ENCODE data around the gene LMNA. TPM values are rescaled to one million over a fixed set of nuclear protein-coding genes. Genes with fewer than 3 reads are reported as not detected.
A peak's percentile ranks its signal among the peaks of the same experiment; 100 is the strongest.
"Not testable (repeated sequence)": the region's sequence is repeated elsewhere in the genome, so short reads cannot be mapped to it uniquely, and the experiment has no call there.

Gene LMNA
- total RNA-seq, 1 donor from 2014 or later = 235 TPM

GRCh38 chr1:156114919-156115513 is 505 bp downstream of the LMNA start:
- no peak for TF ChIP-seq CTCF (IDR thresholded peaks at IDR 0.05)
- Histone ChIP-seq H3K27ac (peak overlapping the region; percentile 97), H3K4me3 (peak overlapping the region; percentile 93), H3K27me3 (no peaks in the 10 kb centered on the region), H3K9me3 (no peaks in the 10 kb centered on the region), H3K4me1 (peaks cover 41% of the 10 kb centered on the region), H3K36me3 (no peaks in the 10 kb centered on the region)
- ATAC-seq (peak; percentile 50), DNase-seq (peak; percentile 80)
- intact Hi-C loops (cut with DNase I) = no loop called here

GRCh38 chr1:156115514-156116374 is 1.2 kb downstream of the LMNA start:
- ATAC-seq = peak; percentile 52
- intact Hi-C loops (cut with DNase I) = no loop called here

GRCh38 chr1:156116731-156117130 is 2.2 kb downstream of the LMNA start:
- DNase-seq; H3K27me3 ChIP-seq; H3K36me3 ChIP-seq; ATAC-seq; H3K9me3 ChIP-seq; intact Hi-C loops (cut with DNase I): not testable (repeated sequence)
- peak overlapping the region; percentile 93 for H3K4me3 ChIP-seq
- H3K27ac ChIP-seq = peak overlapping the region; percentile 97
- peaks cover 58% of the 10 kb centered on the region for H3K4me1 ChIP-seq

More at GRCh38 chr1:156115514-156116374, 1.2 kb downstream of the LMNA start:
- Histone ChIP-seq H3K4me1 (peaks cover 49% of the 10 kb centered on the region), H3K36me3 (no peaks in the 10 kb centered on the region), H3K27me3 (no peaks in the 10 kb centered on the region), H3K27ac (peak overlapping the region; percentile 97), H3K4me3 (peak overlapping the region; percentile 93), H3K9me3 (no peaks in the 10 kb centered on the region)
- peak; percentile 83 for DNase-seq
- TF ChIP-seq CTCF (IDR thresholded peaks at IDR 0.05) = no peak

GRCh38 chr1:156117414-156118176 is 3.1 kb downstream of the LMNA start:
- Histone ChIP-seq H3K27ac (peak overlapping the region; percentile 95), H3K27me3 (no peaks in the 10 kb centered on the region), H3K9me3 (no peaks in the 10 kb centered on the region), H3K36me3 (no peaks in the 10 kb centered on the region), H3K4me1 (peaks cover 67% of the 10 kb centered on the region), H3K4me3 (peak overlapping the region; percentile 93)
- no peak for ATAC-seq
- TF ChIP-seq CTCF (IDR thresholded peaks at IDR 0.05) = no peak
- DNase-seq = no peak
- intact Hi-C loops (cut with DNase I) = no loop called here

- Histone ChIP-seq H3K27me3 (no peaks in the 10 kb centered on the region), H3K4me1 (peaks cover 74% of the 10 kb centered on the region), H3K27ac (peak overlapping the region; percentile 95), H3K4me3 (peak overlapping the region; percentile 93), H3K36me3 (no peaks in the 10 kb centered on the region), H3K9me3 (no peaks in the 10 kb centered on the region)
- peak; percentile 80 for DNase-seq
- TF ChIP-seq CTCF (IDR thresholded peaks at IDR 0.05) = no peak
- peak; percentile 11 for ATAC-seq
- intact Hi-C loops (cut with DNase I) = no loop called here
These were observed 3.8 kb downstream of the LMNA start for GRCh38 chr1:156118177-156118868.
